ENCODE data around the gene UMAD1.

Gene UMAD1

GRCh38 chr7:7919449-7919945 is 278.9 kb downstream of the UMAD1 start:
- in situ Hi-C loops (cut with HindIII; ENCODE audit: low pct_ligation_motif_present, low sequenced_read_pairs) = no loop called here

GRCh38 chr7:7920056-7920455 is 279.5 kb downstream of the UMAD1 start:
- no peak for TF ChIP-seq CTCF (IDR thresholded peaks at IDR 0.05; ENCODE audit: low read depth, low read length, missing control alignments)
- no peaks in the 10 kb centered on the region for H3K36me3 ChIP-seq (replicated peaks)
- H3K4me3 ChIP-seq (ENCODE audit: low read depth, low read length) = no peak overlapping the region
- H3K27me3 ChIP-seq (replicated peaks) = no peaks in the 10 kb centered on the region
- no peak overlapping the region for H3K27ac ChIP-seq
- DNase-seq = no peak
- in situ Hi-C loops (cut with HindIII; ENCODE audit: low pct_ligation_motif_present, low sequenced_read_pairs) = no loop called here

More at GRCh38 chr7:7919449-7919945, 278.9 kb downstream of the UMAD1 start:
- no peak overlapping the region for H3K4me3 ChIP-seq (ENCODE audit: low read depth, low read length)
- no peak for DNase-seq
- no peak for TF ChIP-seq CTCF (IDR thresholded peaks at IDR 0.05; ENCODE audit: low read depth, low read length, missing control alignments)
- no peaks in the 10 kb centered on the region for H3K27me3 ChIP-seq (replicated peaks)
- no peaks in the 10 kb centered on the region for H3K36me3 ChIP-seq (replicated peaks)
- no peak overlapping the region for H3K27ac ChIP-seq

GRCh38 chr7:7920481-7920880 is 279.9 kb downstream of the UMAD1 start:
- TF ChIP-seq CTCF (IDR thresholded peaks at IDR 0.05; ENCODE audit: low read depth, low read length, missing control alignments) = no peak
- Histone ChIP-seq H3K36me3 (replicated peaks) (no peaks in the 10 kb centered on the region), H3K27ac (no peak overlapping the region), H3K27me3 (replicated peaks) (no peaks in the 10 kb centered on the region), H3K4me3 (ENCODE audit: low read depth, low read length) (no peak overlapping the region)
- no peak for DNase-seq
- in situ Hi-C loops (cut with HindIII; ENCODE audit: low pct_ligation_motif_present, low sequenced_read_pairs) = no loop called here

- no peak for TF ChIP-seq CTCF (IDR thresholded peaks at IDR 0.05; ENCODE audit: low read depth, low read length, missing control alignments)
- no peak overlapping the region for H3K4me3 ChIP-seq (ENCODE audit: low read depth, low read length)
- in situ Hi-C loops (cut with HindIII; ENCODE audit: low pct_ligation_motif_present, low sequenced_read_pairs) = no loop called here
- no peaks in the 10 kb centered on the region for H3K27me3 ChIP-seq (replicated peaks)
- no peak for DNase-seq
- no peaks in the 10 kb centered on the region for H3K36me3 ChIP-seq (replicated peaks)
- H3K27ac ChIP-seq = no peak overlapping the region
These were observed 281.3 kb downstream of the UMAD1 start for GRCh38 chr7:7921830-7922229.

- in situ Hi-C loops (cut with HindIII; ENCODE audit: low pct_ligation_motif_present, low sequenced_read_pairs) = no loop called here
- H3K36me3 ChIP-seq (replicated peaks) = no peaks in the 10 kb centered on the region
- no peak overlapping the region for H3K4me3 ChIP-seq (ENCODE audit: low read depth, low read length)
- H3K27ac ChIP-seq = no peak overlapping the region
- no peaks in the 10 kb centered on the region for H3K27me3 ChIP-seq (replicated peaks)
- TF ChIP-seq CTCF (IDR thresholded peaks at IDR 0.05; ENCODE audit: low read depth, low read length, missing control alignments) = no peak
- DNase-seq = no peak
These were observed 282.3 kb downstream of the UMAD1 start for GRCh38 chr7:7922684-7923385.

GRCh38 chr7:7923818-7924217 is 283.3 kb downstream of the UMAD1 start:
- Histone ChIP-seq H3K27ac (no peak overlapping the region), H3K4me3 (ENCODE audit: low read depth, low read length) (no peak overlapping the region), H3K36me3 (replicated peaks) (no peaks in the 10 kb centered on the region), H3K27me3 (replicated peaks) (no peaks in the 10 kb centered on the region)
- TF ChIP-seq CTCF (IDR thresholded peaks at IDR 0.05; ENCODE audit: low read depth, low read length, missing control alignments) = no peak
- no peak for DNase-seq
- in situ Hi-C loops (cut with HindIII; ENCODE audit: low pct_ligation_motif_present, low sequenced_read_pairs) = no loop called here
